Loucy (cell line): ENCODE results near the gene KCND2.

Source experiments
- CTCF ChIP-seq: fragments of 200-600 bp; sonication (generic); conservative IDR thresholded peaks from 2 replicates; pipeline ENCODE4 v1.5.1; 2014; ENCODE audit warnings: mild to moderate bottlenecking, antibody characterized with exemption, low read length
- EZH2phosphoT487 ChIP-seq: fragments of 200-600 bp; IDR thresholded peaks from 2 replicates; pipeline ENCODE4 v1.6.1; 2018; ENCODE audit warnings: antibody characterized with exemption, mild to moderate bottlenecking, moderate library complexity, borderline replicate concordance

DNA sequence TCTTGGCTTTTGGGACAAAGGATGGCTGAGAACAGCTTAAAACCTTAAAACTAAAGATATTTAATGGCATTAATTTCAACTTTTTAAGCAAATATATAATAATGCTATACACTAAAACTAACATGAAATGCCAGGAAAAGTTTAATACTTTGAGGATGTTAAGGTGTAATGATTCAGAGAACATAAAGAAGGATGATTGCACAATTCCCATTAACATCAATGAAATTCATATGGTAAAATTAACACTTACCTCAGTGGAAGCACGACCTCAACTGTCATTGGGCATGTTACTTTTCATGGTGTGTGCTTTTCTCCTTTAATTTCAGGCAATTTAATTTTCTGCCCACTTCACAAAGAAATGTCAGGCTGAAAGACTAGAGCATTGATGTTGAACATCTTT lies 171.7 kb downstream of the KCND2 start:
- TF ChIP-seq CTCF, result no peak
- no peak for TF ChIP-seq EZH2phosphoT487
